Astrocyte (in vitro differentiated cells and primary cell): Measurements from ENCODE around the gene STX1A. TPM values are rescaled to one million over a fixed set of nuclear protein-coding genes. Genes with fewer than 3 reads are reported as not detected.

Experiments used
- DNase-seq: peaks from one replicate; pipeline ENCODE4 v3.0.0-alpha.2; 2010; ENCODE audit warnings: low read depth
- FAIRE-seq: peaks from 2 replicates; lab custom pipeline; 2011; peaks lifted over from hg19 to GRCh38; lab: Jason Lieb, UNC
- H2AFZ ChIP-seq: 2 replicates; pipeline ENCODE4 v1.6.0; 2012; ENCODE audit warnings: low read depth, low read length, inconsistent platforms
- H3K27ac ChIP-seq: 2 replicates; pipeline ENCODE4 v1.5.1; 2011; ENCODE audit warnings: low read depth, low read length, inconsistent platforms
- H3K27me3 ChIP-seq: 2 replicates; pipeline ENCODE4 v1.6.0; 2011; ENCODE audit warnings: low read length, inconsistent platforms; ENCODE audit not compliant: insufficient read depth
- H3K36me3 ChIP-seq: 2 replicates; pipeline ENCODE4 v1.5.1; 2011; ENCODE audit warnings: low read length, inconsistent platforms; ENCODE audit not compliant: insufficient read depth
- H3K4me1 ChIP-seq: 2 replicates; pipeline ENCODE4 v1.5.1; 2011; ENCODE audit warnings: low read length, inconsistent platforms; ENCODE audit not compliant: insufficient read depth
- H3K4me2 ChIP-seq: 2 replicates; pipeline ENCODE4 v1.6.0; 2012; ENCODE audit warnings: low read length, inconsistent platforms
- H3K4me3 ChIP-seq: 2 replicates; pipeline ENCODE4 v1.5.1; 2011; ENCODE audit warnings: low read depth, mild to moderate bottlenecking, low read length, inconsistent platforms; ENCODE audit not compliant: insufficient read depth
- H3K79me2 ChIP-seq: 2 replicates; pipeline ENCODE4 v1.6.0; 2012; ENCODE audit warnings: mild to moderate bottlenecking, low read length, inconsistent platforms; ENCODE audit not compliant: insufficient read depth
- H3K9ac ChIP-seq: 2 replicates; pipeline ENCODE4 v1.6.0; 2012; ENCODE audit warnings: mild to moderate bottlenecking, low read length, inconsistent platforms
- H3K9me3 ChIP-seq: 2 replicates; pipeline ENCODE4 v1.5.1; 2012; ENCODE audit warnings: low read depth, mild to moderate bottlenecking, low read length, inconsistent platforms; ENCODE audit not compliant: insufficient read depth
- H4K20me1 ChIP-seq: 2 replicates; pipeline ENCODE4 v1.6.0; 2012; ENCODE audit warnings: low read length, inconsistent platforms; ENCODE audit not compliant: insufficient read depth
- H3K27ac Mint-ChIP-seq: one replicate; pipeline ENCODE4 v1.8.0; 2021; ENCODE audit warnings: mild to moderate bottlenecking, mixed read lengths; ENCODE audit not compliant: unreplicated experiment
- H3K27me3 Mint-ChIP-seq: one replicate; pipeline ENCODE4 v1.8.0; 2021; ENCODE audit warnings: low read depth, mixed read lengths; ENCODE audit not compliant: unreplicated experiment
- H3K36me3 Mint-ChIP-seq: one replicate; pipeline ENCODE4 v1.8.0; 2021; ENCODE audit warnings: low read depth, mixed read lengths; ENCODE audit not compliant: unreplicated experiment
- H3K4me1 Mint-ChIP-seq: one replicate; pipeline ENCODE4 v1.8.0; 2021; ENCODE audit warnings: low read depth, mixed read lengths; ENCODE audit not compliant: unreplicated experiment
- H3K4me3 Mint-ChIP-seq: one replicate; pipeline ENCODE4 v1.8.0; 2021; ENCODE audit warnings: mild to moderate bottlenecking, moderate library complexity, mixed read lengths; ENCODE audit not compliant: unreplicated experiment
- H3K9me3 Mint-ChIP-seq: one replicate; pipeline ENCODE4 v1.8.0; 2021; ENCODE audit warnings: mild to moderate bottlenecking, mixed read lengths; ENCODE audit not compliant: unreplicated experiment
- EZH2 ChIP-seq: IDR thresholded peaks from 2 replicates; pipeline ENCODE4 v1.6.1; 2012; ENCODE audit warnings: mild to moderate bottlenecking, low read length, inconsistent platforms; ENCODE audit not compliant: insufficient read depth
- microRNA-seq: library from miRNA; unstranded; fragments of <30 nt; microRNA quantifications from one replicate; pipeline ENCODE4 v1.2.0, GENCODE V29; 2020
- total RNA-seq: library from RNA; stranded (reverse); gene quantifications from 2 replicates; pipeline ENCODE4 v1.2.1, GENCODE V29; 2021
- TF ChIP-seq, protein P1 (sequence below): IDR thresholded peaks from 2 replicates; pipeline ENCODE4 v1.5.1; 2011; ENCODE audit warnings: low read depth, mild to moderate bottlenecking, inconsistent platforms, low read length, moderate library complexity; ENCODE audit not compliant: insufficient read depth

STX1A gene
- total RNA-seq, 1 donor from 2014 or later, result 19.7 TPM

DNA sequence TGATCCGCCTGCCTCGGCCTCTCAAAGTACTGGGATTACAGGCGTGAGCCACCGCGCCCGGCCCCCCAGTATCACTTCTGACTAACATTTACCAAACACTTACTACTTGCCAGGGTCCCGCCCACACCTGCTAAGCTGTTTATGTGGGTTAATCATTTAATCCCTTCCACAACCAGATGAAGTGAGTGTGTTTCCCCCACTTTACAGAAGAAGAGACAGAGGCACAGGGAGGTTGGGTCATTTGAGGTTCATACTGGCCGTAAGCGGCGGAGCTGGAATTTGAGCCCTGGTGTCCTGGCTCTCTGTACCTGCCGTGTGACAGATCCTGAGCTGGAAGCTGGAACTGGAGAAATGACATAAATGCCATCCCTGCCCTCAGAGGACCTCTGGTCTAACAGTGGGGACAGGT is 66.9 kb downstream of the STX1A start:
- no peak for DNase-seq
- Histone ChIP-seq H3K4me2 (no peak overlapping the region), H4K20me1 (no peaks in the 10 kb centered on the region), H3K4me1 (no peaks in the 10 kb centered on the region), H3K9me3 (no peaks in the 10 kb centered on the region), H3K27me3 (peaks cover 31% of the 10 kb centered on the region), H3K36me3 (no peaks in the 10 kb centered on the region), H2AFZ (no peak overlapping the region), H3K79me2 (no peaks in the 10 kb centered on the region), H3K27ac (no peak overlapping the region), H3K4me3 (no peak overlapping the region), H3K9ac (no peak overlapping the region)
- H3K27me3 Mint-ChIP-seq, result peaks cover 43% of the 10 kb centered on the region
- TF ChIP-seq, protein P1, sequence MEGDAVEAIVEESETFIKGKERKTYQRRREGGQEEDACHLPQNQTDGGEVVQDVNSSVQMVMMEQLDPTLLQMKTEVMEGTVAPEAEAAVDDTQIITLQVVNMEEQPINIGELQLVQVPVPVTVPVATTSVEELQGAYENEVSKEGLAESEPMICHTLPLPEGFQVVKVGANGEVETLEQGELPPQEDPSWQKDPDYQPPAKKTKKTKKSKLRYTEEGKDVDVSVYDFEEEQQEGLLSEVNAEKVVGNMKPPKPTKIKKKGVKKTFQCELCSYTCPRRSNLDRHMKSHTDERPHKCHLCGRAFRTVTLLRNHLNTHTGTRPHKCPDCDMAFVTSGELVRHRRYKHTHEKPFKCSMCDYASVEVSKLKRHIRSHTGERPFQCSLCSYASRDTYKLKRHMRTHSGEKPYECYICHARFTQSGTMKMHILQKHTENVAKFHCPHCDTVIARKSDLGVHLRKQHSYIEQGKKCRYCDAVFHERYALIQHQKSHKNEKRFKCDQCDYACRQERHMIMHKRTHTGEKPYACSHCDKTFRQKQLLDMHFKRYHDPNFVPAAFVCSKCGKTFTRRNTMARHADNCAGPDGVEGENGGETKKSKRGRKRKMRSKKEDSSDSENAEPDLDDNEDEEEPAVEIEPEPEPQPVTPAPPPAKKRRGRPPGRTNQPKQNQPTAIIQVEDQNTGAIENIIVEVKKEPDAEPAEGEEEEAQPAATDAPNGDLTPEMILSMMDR, result no peak
- no peak for TF ChIP-seq EZH2
- peaks cover 5% of the 10 kb centered on the region for H3K9me3 Mint-ChIP-seq
- peaks cover 2% of the 10 kb centered on the region for H3K4me1 Mint-ChIP-seq
- H3K27ac Mint-ChIP-seq, result no peak overlapping the region
- no peak for FAIRE-seq
- no peak overlapping the region for H3K4me3 Mint-ChIP-seq
- no peaks in the 10 kb centered on the region for H3K36me3 Mint-ChIP-seq

- H3K27ac ChIP-seq, result no peak overlapping the region
- no peak for FAIRE-seq
These were observed 68.9 kb downstream of the STX1A start for GRCh38 chr7:73650524-73650923.

DNA sequence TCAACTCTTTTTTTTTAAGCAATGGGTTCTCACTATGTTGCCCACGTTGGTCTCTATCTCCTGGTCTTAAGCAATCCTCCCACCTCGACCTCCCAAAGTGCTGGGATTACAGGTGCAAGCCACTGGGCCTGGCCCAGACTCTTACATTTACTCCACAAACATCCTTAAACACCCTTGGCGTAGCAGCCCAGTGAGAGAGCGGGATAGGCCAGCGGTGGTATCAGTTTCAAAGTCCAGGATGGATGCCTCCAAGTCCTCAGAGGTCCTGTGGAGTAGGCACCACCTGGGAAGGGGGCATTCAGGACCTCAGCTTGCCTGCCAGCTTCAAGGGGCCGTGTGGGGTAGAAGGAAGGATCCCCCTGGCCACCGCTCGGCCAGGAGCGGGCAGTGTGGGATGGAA is 69.9 kb downstream of the STX1A start:
- Histone ChIP-seq H3K4me2 (no peak overlapping the region), H3K9ac (no peak overlapping the region), H2AFZ (no peak overlapping the region), H3K9me3 (no peaks in the 10 kb centered on the region), H3K27ac (no peak overlapping the region), H3K36me3 (no peaks in the 10 kb centered on the region), H3K4me1 (no peaks in the 10 kb centered on the region), H3K79me2 (no peaks in the 10 kb centered on the region), H3K4me3 (no peak overlapping the region), H4K20me1 (peaks cover 3% of the 10 kb centered on the region), H3K27me3 (peaks cover 55% of the 10 kb centered on the region)
- no peak for FAIRE-seq
- TF ChIP-seq EZH2, result no peak
- TF ChIP-seq, protein P1, result no peak
- H3K9me3 Mint-ChIP-seq, result peaks cover 4% of the 10 kb centered on the region
- H3K36me3 Mint-ChIP-seq, result no peaks in the 10 kb centered on the region
- H3K4me3 Mint-ChIP-seq, result no peak overlapping the region
- H3K27me3 Mint-ChIP-seq, result peaks cover 64% of the 10 kb centered on the region
- DNase-seq, result no peak
- H3K4me1 Mint-ChIP-seq, result peaks cover 2% of the 10 kb centered on the region
- no peak overlapping the region for H3K27ac Mint-ChIP-seq

More at GRCh38 chr7:73650524-73650923, 68.9 kb downstream of the STX1A start:
- TF ChIP-seq, protein P1, result no peak
- no peak for TF ChIP-seq EZH2
- H3K27me3 Mint-ChIP-seq, result peaks cover 60% of the 10 kb centered on the region
- no peak overlapping the region for H3K9ac ChIP-seq
- no peak overlapping the region for H3K4me3 ChIP-seq
- no peaks in the 10 kb centered on the region for H3K79me2 ChIP-seq
- H3K4me1 Mint-ChIP-seq, result peaks cover 2% of the 10 kb centered on the region
- no peaks in the 10 kb centered on the region for H3K36me3 ChIP-seq
- peaks cover 3% of the 10 kb centered on the region for H4K20me1 ChIP-seq
- no peak for DNase-seq
- H3K36me3 Mint-ChIP-seq, result no peaks in the 10 kb centered on the region
- no peaks in the 10 kb centered on the region for H3K9me3 ChIP-seq
- H3K4me1 ChIP-seq, result no peaks in the 10 kb centered on the region
- H3K9me3 Mint-ChIP-seq, result peaks cover 7% of the 10 kb centered on the region
- H3K4me2 ChIP-seq, result no peak overlapping the region
- no peak overlapping the region for H2AFZ ChIP-seq
- no peak overlapping the region for H3K27ac Mint-ChIP-seq
- peaks cover 48% of the 10 kb centered on the region for H3K27me3 ChIP-seq
- no peak overlapping the region for H3K4me3 Mint-ChIP-seq

Small RNA genes within 50 kb of the gene (microRNA-seq; reads per million reads assigned to microRNA genes)
- gene MIR4284, result not detected

Other genes with a start within 250 kb of the STX1A start
- gene BAZ1B, start 197.4 kb downstream of the STX1A start, total RNA-seq, result 61.0 and 62.5 TPM in 2 replicates
- 27.6 and 30.1 TPM in 2 replicates for gene BCL7B, start 162.0 kb downstream of the STX1A start, total RNA-seq
- gene TBL2, start 141.1 kb downstream of the STX1A start, total RNA-seq, result 54.8 and 58.6 TPM in 2 replicates
- 0.41 TPM in 1 of 2 replicates, not detected in the other for gene MLXIPL, start 95.1 kb downstream of the STX1A start, total RNA-seq
- 2.9 and 3.6 TPM in 2 replicates for gene VPS37D, start 51.8 kb downstream of the STX1A start, total RNA-seq
- 10.5 and 11.0 TPM in 2 replicates for gene DNAJC30, start 36.2 kb downstream of the STX1A start, total RNA-seq
- gene BUD23, start 36.1 kb downstream of the STX1A start, total RNA-seq, result 68.3 and 73.1 TPM in 2 replicates
- gene ABHD11, start 19.1 kb upstream of the STX1A start, total RNA-seq, result 9.3 and 10.8 TPM in 2 replicates
- 0.68 TPM in 1 of 2 replicates, not detected in the other for gene CLDN3, start 50.6 kb upstream of the STX1A start, total RNA-seq
- gene CLDN4, start 111.3 kb upstream of the STX1A start, total RNA-seq, result 13.7 and 32.5 TPM in 2 replicates
- gene METTL27, start 122.8 kb upstream of the STX1A start, total RNA-seq, result 2.1 and 2.5 TPM in 2 replicates
- not detected in 2 replicates for gene TMEM270, start 141.5 kb upstream of the STX1A start, total RNA-seq